Panc1 (cell line): ENCODE results near the gene DNM3. TPM values are rescaled to one million over a fixed set of nuclear protein-coding genes. Genes with fewer than 3 reads are reported as not detected.

Experiments
- ATAC-seq: fragments of 200-7000 bp; cut with Tn5 transposase; 2 replicates; pipeline ENCODE4 v1.9.1; 2020; ENCODE audit warnings: mild to moderate bottlenecking, moderate library complexity
- BruUV-seq: library from RNA; stranded (reverse); fragments of 400-500 nt; replicated peaks from 2 replicates; lab custom pipeline; 2021; lab: Mats Ljungman, UMichigan
- CTCF ChIA-PET: fragments of 300-600 bp; sonication (Branson Sonifier 250); formaldehyde crosslinking; loops from one replicate; lab custom pipeline; 2022; ENCODE audit warnings: antibody characterized with exemption; lab: Charles Lee
- POLR2A ChIA-PET: fragments of 300-600 bp; sonication (Branson Sonifier 250); formaldehyde crosslinking; loops from one replicate; lab custom pipeline; 2022; ENCODE audit warnings: antibody characterized with exemption; lab: Charles Lee
- DNase-seq: peaks from one replicate; pipeline ENCODE4 v3.0.0-alpha.2; 2010; ENCODE audit warnings: low read depth, low spot score
- H3K27ac ChIP-seq: 2 replicates; pipeline ENCODE4 v1.5.1; 2011; ENCODE audit warnings: mild to moderate bottlenecking, low read length, inconsistent platforms
- H3K27me3 ChIP-seq: fragments of 200-500 bp; sonication (Bioruptor generic); 2 replicates; pipeline ENCODE4 v1.6.0; 2014; ENCODE audit warnings: low read length, inconsistent platforms; ENCODE audit not compliant: control insufficient read depth, insufficient read depth
- H3K36me3 ChIP-seq: fragments of 200-500 bp; sonication (Bioruptor generic); 2 replicates; pipeline ENCODE4 v1.5.1; 2014; ENCODE audit warnings: inconsistent platforms, mild to moderate bottlenecking, low read length, moderate library complexity; ENCODE audit not compliant: control insufficient read depth, insufficient read depth
- H3K4me1 ChIP-seq: 2 replicates; pipeline ENCODE4 v1.5.1; 2011; ENCODE audit warnings: inconsistent platforms, mild to moderate bottlenecking, low read length, moderate library complexity; ENCODE audit not compliant: control insufficient read depth, insufficient read depth
- H3K4me3 ChIP-seq, 2 experiments: 2 replicates each; pipeline ENCODE4 v1.5.1; 2011 to 2012; ENCODE audit warnings: low read depth in 2 of 2, low read length in 2 of 2, mild to moderate bottlenecking in 2 of 2, inconsistent platforms in 1 of 2, moderate library complexity in 1 of 2
- H3K9me3 ChIP-seq: fragments of 200-500 bp; sonication (Bioruptor generic); 2 replicates; pipeline ENCODE4 v1.5.1; 2014; ENCODE audit warnings: low read depth, mild to moderate bottlenecking, inconsistent platforms, low read length, moderate library complexity; ENCODE audit not compliant: control insufficient read depth, insufficient read depth
- CTCF ChIP-seq: fragments of 450-650 bp; IDR thresholded peaks from 2 replicates; pipeline ENCODE4 v1.5.1; 2017; ENCODE audit warnings: mild to moderate bottlenecking
- POLR2AphosphoS5 ChIP-seq: IDR thresholded peaks from 2 replicates; pipeline ENCODE4 v1.6.1; 2012; ENCODE audit warnings: mild to moderate bottlenecking, low read depth, low read length, moderate library complexity
- SIN3A ChIP-seq: IDR thresholded peaks from 2 replicates; pipeline ENCODE4 v1.6.1; 2012; ENCODE audit warnings: low read depth, mild to moderate bottlenecking, low read length, moderate library complexity, borderline replicate concordance; ENCODE audit not compliant: insufficient read depth
- TCF7L2 ChIP-seq: IDR thresholded peaks from 2 replicates; pipeline ENCODE4 v1.6.1; 2011; ENCODE audit warnings: mild to moderate bottlenecking, low read depth, low read length, inconsistent platforms
- in situ Hi-C: cut with HindIII; loops from 2 replicates; pipeline ENCODE4 v1.10.0; 2016; ENCODE audit warnings: low sequenced_read_pairs, low pct_unique_long_range_greater_than_20kb
- intact Hi-C: fragments of 100-400 bp; cut with micrococcal nuclease; formaldehyde crosslinking; loops from one replicate; pipeline ENCODE4 v1.10.0; 2022; ENCODE audit not compliant: unreplicated experiment
- total RNA-seq: library from RNA; stranded (reverse); gene quantifications from one replicate; pipeline ENCODE4 v1.2.1, GENCODE V29; 2021; ENCODE audit not compliant: unreplicated experiment
- TF ChIP-seq, protein P1 (sequence below), 2 experiments: IDR thresholded peaks; 2 replicates each; pipeline ENCODE4 v1.6.1; 2011 to 2012; ENCODE audit warnings: low read depth in 2 of 2, control low read depth in 1 of 2, low read length in 1 of 2, mild to moderate bottlenecking in 1 of 2, moderate library complexity in 1 of 2; ENCODE audit not compliant: insufficient read depth in 1 of 2

The DNM3 gene
- total RNA-seq, 1 experiment from 2014 or later: 0.46 TPM

GRCh38 chr1:172135978-172136610 is 294.8 kb downstream of the DNM3 start:
- CTCF ChIA-PET: interaction anchor here (0.5 kb wide), 1 partner anchor 460 kb away, joined by 6 read pairs; no protein-coding TSS in a partner anchor
- no TSS peak for BruUV-seq
- POLR2A ChIA-PET: interaction anchor here (0.6 to 0.7 kb wide), 2 partner anchors 45 to 158 kb away, joined by 3 to 6 read pairs; no protein-coding TSS in a partner anchor
- DNase-seq (peak; percentile 57), ATAC-seq (peak; percentile 92)
- Histone ChIP-seq H3K36me3 (no peaks in the 10 kb centered on the region), H3K4me3 (no peak overlapping the region), H3K9me3 (no peaks in the 10 kb centered on the region; the same call in 1 of the 2 replicates), H3K4me1 (peaks cover 16% of the 10 kb centered on the region), H3K27me3 (no peaks in the 10 kb centered on the region), H3K27ac (peak overlapping the region; percentile 83)
- in situ Hi-C loops (no loop called here), intact Hi-C loops (no loop called here)
- TF ChIP-seq, protein P1, sequence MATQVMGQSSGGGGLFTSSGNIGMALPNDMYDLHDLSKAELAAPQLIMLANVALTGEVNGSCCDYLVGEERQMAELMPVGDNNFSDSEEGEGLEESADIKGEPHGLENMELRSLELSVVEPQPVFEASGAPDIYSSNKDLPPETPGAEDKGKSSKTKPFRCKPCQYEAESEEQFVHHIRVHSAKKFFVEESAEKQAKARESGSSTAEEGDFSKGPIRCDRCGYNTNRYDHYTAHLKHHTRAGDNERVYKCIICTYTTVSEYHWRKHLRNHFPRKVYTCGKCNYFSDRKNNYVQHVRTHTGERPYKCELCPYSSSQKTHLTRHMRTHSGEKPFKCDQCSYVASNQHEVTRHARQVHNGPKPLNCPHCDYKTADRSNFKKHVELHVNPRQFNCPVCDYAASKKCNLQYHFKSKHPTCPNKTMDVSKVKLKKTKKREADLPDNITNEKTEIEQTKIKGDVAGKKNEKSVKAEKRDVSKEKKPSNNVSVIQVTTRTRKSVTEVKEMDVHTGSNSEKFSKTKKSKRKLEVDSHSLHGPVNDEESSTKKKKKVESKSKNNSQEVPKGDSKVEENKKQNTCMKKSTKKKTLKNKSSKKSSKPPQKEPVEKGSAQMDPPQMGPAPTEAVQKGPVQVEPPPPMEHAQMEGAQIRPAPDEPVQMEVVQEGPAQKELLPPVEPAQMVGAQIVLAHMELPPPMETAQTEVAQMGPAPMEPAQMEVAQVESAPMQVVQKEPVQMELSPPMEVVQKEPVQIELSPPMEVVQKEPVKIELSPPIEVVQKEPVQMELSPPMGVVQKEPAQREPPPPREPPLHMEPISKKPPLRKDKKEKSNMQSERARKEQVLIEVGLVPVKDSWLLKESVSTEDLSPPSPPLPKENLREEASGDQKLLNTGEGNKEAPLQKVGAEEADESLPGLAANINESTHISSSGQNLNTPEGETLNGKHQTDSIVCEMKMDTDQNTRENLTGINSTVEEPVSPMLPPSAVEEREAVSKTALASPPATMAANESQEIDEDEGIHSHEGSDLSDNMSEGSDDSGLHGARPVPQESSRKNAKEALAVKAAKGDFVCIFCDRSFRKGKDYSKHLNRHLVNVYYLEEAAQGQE (IDR thresholded peaks at IDR 0.05; ENCODE audit: insufficient read depth in 1 of 2, low read depth in 2 of 2, low read length in 1 of 2): no peak
- peak; percentile 87 for TF ChIP-seq TCF7L2
- no peak for TF ChIP-seq SIN3A
- TF ChIP-seq POLR2AphosphoS5: peak; percentile 72; the same call in 1 of the 2 replicates
- no peak for TF ChIP-seq CTCF

GRCh38 chr1:172136925-172137324 is 295.6 kb downstream of the DNM3 start:
- POLR2A ChIA-PET: no interaction called here
- peaks cover 22% of the 10 kb centered on the region for H3K4me1 ChIP-seq
- H3K27ac ChIP-seq: peak overlapping the region; percentile 83
- BruUV-seq: no TSS peak
- ATAC-seq: no peak; the same call in 1 of the 2 replicates
- intact Hi-C loops (no loop called here), in situ Hi-C loops (no loop called here)
- H3K9me3 ChIP-seq: no peaks in the 10 kb centered on the region; the same call in 1 of the 2 replicates
- no peaks in the 10 kb centered on the region for H3K36me3 ChIP-seq
- no peak overlapping the region for H3K4me3 ChIP-seq
- CTCF ChIA-PET: interaction anchor here (1.1 kb wide), 1 partner anchor 11 kb away, joined by 3 read pairs; no protein-coding TSS in a partner anchor
- no peak for TF ChIP-seq TCF7L2
- no peak for TF ChIP-seq CTCF
- TF ChIP-seq POLR2AphosphoS5: no peak
- TF ChIP-seq, protein P1 (IDR thresholded peaks at IDR 0.05; ENCODE audit: insufficient read depth in 1 of 2, low read depth in 2 of 2, low read length in 1 of 2): no peak
- TF ChIP-seq SIN3A: no peak
- DNase-seq: no peak
- no peaks in the 10 kb centered on the region for H3K27me3 ChIP-seq
